NCI-H446 (cell line): ENCODE measurements around the gene REEP3.
A peak's percentile ranks its signal among the peaks of the same experiment; 100 is the strongest.

Experiments
- DNase-seq, 2 experiments: peaks; one replicate each; lab custom pipeline; 2025; lab: John Stamatoyannopoulos, UW

The REEP3 gene

DNA sequence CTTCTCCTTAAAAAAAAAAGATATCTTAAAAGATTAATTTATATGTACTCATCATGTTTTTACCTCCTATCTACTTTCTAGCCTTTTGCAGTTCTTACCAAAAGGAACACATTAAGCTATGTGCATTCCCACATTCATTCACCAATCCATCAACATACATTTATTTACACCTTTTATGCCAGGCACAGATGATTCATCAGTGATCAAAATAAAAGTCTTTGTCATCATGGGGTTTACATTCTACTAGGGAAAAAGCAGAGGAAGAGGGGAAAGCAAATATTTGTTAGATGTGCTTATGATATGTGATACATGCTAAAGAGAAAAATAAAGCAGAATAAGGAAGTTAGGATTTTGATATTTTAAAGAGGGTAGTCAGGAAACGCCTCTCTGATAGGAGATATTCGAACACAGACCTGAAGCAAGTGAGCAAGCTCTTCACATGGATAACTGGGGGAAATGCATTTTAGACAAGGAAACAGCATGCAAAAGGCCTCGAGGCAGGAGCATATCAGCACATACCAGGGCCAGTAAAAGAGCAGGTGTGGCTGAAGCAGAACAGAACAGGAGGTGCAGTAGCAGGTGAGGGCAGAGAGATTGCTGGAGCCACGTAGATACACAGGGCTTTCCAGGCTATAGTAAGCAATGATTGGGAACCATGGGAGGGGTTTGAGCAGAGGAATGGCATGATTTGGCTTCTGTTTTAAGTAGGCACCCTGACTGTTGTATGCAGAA is 67.4 kb downstream of the REEP3 start:
- DNase-seq, result no peak

DNA sequence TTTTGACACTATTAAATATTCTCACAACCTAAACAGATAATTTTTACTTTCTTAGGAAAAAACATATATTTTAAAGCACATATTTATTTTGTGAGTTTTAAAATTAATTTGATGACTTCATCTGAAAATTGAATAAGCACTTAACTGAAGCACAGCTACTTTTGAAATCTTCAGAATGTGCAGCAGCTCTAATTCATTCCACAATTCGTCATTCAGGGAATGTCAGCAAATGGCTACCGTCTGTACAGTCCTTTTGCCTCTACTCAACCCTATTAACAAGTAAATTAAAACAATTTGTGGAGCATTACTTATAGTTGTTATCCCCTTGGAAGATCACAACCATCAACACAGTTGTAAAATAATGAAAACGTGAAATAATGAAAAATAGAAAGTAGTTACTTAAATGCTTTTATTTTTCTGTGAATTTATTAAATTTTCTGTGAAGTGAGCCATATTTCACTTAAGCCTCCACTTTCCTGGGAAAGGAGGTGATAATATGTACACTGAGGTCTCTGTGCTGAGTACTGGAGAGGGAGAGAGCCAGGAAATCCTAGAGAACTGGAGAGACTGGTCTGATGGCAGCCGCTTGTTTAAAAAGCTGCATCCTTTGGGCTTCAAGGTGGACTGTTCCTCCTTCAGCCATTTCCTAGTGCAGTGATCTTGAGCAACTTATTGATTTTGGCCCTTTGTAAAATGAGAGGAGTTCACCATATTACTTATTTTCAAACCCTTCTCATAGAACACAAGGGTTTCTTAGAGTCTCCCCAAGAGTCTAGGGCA is 70.6 kb downstream of the REEP3 start:
- no peak for DNase-seq

DNA sequence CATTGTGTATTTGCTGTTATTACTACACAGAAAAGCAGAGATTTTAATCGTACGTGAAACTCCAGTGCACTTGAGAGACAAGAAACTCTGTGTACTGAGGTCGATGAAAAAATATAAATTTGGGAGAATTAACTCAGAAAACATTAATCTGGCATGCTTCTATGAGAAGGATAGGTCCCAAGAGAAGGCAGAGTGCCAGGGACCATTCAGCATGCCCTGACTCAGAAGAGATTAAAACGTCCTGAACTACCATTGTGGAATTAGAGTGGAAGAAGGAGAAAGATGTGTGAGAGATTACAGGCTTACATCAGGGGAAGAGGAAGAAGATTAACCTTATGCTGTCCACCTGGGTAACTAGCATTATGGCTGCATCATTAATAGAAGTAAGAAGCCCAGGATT is 72.4 kb downstream of the REEP3 start:
- DNase-seq, result peak in 1 of 2 experiments; percentile 32

DNA sequence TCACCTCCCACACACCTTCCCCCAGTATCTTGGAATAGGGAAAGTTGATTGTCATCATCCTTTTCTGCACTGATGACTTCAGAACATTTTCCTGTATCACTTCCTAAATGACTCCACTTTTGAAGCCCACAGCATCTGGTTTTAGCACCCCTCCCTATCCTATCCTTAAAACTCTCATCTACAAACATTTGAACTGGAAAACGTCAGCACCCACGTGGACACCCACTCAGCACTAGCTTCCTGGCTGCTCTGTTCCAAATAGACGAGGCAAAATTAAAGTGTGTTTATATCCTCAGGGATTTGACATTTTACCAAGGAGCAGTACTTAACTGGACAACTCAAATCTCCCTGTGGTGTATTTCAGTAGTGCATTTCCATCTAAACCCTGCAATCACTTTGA is 73.9 kb downstream of the REEP3 start:
- no peak for DNase-seq

DNA sequence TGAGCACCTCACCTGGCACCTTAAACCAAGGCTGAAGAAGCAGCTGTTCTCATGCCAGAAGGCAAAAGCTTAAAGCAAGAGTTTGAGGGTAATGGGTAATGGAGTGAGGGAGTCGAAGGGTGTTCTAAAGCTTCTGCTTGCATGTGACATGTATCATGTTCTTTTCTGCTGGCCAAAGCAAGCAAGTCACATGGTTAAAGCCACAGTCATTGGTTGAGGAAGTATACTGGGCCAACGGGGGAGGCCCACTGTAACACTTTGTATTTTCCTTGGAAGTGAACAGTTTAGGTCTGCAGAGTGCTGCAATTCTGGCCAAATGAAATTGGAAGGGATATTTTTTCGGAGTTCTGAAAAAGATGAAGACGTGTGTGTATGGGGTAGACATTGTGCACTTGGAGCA is 75.7 kb downstream of the REEP3 start:
- no peak for DNase-seq

DNA sequence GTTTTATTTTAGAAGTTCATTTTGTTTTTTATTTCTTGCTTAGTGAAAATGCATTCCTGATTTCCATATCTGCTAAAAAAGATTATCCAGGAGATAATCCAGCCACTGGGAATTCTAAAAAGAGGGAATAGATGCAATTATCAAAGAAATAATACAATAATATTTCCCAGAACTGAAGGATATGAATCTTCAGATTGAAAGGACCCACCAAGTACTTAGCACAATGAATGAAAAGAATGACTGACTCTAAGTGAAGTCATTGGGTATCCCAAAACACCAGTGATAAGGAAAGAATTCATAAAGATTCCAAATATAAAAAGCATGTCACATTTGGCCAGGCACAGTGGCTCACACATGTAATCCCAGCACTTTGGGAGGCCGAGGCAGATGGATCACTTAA is 79.3 kb downstream of the REEP3 start:
- no peak for DNase-seq

DNA sequence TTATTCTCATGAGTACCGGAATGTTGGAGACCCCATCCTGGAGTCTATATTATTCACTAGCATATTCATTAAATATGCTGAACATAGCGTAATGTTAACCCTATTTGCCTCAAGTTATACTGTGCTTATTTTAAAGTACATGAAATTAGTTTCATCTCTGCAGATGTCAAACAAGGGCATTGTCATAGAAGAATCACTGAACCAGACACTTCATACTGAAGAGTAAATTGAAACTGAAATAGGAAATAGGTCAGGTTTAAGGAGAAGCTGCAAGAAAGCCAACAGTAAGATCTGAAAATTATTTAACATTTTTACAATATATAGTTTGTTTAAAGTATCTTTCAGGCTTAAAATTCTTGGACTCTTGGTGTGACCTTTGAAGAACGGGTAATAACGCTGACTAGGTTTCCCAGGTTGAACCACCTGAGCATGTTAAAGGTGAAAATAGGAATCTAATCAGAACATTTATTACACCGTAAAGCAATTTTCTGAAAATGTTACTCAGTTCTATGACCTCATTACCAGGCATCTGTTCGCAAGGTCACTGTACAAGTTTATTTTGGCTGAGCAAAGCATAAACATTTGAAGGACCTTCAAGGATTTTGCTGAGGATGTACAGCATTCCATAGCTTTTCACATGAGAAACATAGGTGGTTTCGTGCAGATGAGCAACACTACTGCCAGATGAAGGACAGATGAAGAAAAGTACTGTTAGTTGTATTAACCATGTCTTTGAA is 82.7 kb downstream of the REEP3 start:
- no peak for DNase-seq

DNA sequence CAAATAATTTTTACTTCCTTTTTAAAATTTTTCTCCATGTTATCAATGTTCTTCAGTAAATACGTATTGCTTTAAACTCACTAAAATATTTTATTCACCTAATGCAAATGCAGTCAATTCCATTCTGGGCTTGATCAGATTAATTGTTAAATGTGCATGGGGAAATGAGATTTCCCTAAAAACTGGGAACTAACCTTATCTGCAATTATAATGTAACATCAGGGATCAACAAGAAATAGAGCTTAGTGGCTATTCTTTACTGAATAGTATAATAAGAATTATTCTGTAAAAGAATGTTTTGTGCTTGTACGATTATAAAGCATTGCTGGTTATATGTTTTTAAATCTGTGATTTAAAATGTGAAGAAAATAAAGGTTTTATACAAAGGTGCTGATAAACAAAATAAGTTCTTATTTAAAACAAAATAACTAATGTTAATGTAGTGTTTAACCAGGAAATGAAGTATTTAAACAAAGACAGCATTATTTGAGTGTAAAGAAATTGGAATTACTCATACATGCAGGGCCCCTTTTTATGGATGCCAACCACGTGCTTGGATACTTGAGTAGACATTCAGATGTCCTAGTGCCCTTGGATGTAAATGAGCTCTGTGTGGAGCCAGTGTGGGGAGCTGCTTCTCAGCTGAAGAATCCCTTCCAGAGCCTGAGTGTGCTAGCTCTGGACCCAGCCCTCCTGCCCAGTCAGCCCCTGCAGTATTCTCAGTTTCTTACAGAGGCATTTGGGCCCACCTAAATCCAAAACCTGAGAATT is 84.2 kb downstream of the REEP3 start:
- DNase-seq, result no peak

DNA sequence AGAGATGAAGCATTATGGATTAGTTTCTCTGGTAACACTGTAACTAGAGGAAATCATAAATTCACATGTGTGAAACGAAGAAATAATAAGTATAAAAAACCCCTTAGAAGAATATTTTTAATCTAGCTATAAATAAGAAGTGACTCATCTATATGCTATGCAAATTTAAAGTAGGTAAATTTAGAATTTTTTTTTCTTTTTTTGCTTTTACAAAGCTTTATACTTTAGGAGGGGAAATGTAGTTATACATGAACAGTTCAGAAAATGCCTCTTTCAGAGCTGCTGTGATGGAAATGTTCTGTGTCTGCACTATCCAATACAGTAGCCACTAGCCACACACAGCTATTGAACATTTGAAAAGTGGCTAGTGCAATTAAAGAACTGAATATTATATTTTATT is 87.3 kb downstream of the REEP3 start:
- no peak for DNase-seq

DNA sequence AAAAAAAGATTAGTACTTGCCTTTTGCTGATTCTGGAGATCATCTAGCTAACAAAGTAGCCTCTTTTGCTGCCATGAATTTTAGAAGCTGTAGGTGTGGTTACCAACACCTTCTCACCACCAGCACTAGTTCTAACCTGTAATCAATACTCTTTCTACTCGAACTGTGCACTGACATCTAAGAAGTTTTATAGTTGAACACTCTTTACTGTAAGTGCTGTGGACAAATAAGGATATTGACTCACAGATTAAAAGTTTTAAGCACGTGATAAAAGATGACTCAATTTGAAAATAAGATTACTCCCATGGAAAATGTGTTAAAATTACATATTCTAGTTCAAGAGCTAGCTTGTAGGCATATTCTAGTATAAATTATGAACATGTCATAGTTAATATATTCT is 89.9 kb downstream of the REEP3 start:
- DNase-seq, result no peak

DNA sequence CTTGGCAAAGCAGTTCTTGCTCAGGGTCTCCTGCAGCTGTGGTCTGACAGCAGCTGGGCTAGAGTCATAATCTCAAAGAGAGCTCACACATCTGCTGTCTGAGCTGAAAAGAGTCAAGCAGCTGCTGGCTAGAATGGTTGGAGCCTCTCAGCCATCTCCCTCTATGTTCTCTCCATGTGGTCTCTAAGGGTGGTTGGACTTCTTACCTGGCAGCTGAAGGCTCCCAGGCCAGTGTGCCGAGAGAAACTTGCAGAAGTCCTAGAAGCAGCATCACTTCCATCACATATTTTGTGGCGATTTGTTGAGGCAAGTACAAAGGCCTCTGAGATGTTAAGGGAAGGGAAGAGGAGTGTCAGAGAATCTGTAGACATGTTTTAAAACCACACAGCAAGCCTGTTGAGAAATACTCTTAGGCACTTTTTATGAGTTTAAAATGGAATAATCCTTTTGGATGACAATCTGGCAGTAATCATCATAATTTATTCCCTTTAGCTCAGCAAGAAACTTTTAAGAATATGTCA is 93.2 kb downstream of the REEP3 start:
- DNase-seq, result no peak

DNA sequence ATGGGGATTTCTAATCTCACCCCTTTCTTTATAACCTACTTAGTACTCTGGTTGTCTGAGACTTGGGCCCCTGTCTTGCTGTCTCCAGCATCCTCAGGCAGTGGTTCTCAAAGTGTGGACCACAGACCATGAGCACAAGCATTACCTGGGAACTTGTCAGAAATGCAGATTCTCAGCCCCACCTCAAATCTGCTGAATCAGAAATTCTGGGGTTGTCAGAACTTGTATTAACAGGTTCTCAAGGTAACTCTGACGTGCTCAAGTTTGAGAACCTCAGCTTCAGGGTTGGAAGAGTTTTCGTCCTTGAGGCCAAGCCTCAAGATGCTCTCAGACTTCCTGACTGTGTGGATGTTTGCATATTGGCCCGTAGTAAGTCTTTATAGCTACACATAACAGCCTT is 97.4 kb downstream of the REEP3 start:
- DNase-seq, result no peak

DNA sequence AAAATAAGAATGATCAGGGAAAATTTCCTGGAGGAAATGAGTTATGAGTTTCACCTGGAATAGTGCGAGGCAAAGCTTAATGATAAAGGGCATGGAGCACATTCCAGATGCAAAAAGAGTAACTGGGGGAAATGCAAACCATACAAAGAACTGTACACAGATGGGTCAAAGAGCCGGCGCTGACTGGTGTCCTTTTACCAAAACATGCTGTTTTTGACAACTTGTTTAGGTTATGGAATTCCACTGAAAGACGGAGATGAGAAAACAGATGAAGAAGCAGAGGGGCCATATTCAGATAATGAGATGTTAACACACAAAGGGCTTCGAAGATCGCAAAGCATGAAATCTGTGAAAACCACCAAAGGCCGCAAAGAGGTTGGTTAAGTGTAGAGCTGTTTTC is 98.2 kb downstream of the REEP3 start:
- no peak for DNase-seq

DNA sequence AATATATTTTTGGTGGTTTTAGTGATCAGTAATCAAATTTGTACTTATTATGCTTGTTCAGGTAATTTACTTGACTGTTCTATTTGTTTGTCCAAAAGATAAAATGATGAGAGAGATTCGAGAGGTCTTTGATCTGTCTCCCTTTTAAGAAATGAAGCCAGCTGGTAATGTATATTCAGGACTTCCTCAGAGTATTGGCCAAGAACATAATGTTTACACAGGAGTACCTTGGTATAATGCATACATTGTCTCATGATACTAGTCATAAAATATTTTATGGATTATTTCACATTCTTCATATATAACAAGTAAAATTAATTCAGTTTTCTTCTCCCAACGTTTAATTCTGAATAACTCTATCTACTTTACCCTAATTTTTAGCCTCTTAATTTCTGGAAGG is 100.9 kb downstream of the REEP3 start:
- no peak for DNase-seq

DNA sequence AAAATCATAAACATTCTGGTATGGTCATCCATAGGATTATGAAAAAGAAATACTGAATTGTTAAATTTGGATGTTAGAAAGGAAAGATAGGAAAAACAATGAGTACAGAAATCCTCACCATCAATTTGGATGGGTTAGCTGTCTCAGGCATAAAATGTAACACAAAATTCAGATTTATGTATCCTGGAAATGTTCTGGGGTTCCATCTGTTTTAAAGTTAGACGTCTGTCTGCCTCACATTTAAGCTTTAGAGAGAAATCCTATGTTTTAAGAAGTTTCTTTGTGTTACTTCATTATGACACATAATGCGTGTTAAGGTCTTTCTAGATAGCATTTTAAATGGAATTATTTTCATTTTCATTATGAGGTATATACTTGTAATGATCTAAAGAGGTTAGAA is 103.5 kb downstream of the REEP3 start:
- no peak for DNase-seq

DNA sequence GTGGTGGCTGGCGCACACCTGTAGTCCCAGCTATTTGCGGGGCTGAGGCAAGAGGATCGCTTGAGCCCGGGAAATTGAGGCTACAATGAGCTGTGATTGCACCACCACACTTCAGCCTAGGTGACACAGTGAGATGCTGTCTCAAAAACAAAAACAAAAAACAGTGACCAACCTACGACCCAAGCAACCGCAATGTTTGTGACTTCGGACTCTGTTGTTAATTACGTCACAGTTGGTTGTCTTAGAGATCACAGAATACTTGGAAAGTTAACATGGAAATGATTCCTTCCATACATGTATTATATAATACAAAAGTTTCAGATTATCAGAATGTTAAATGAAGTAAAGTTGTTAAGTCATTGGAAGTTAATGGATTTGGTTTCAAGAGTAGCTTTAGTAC is 106.2 kb downstream of the REEP3 start:
- DNase-seq, result no peak

DNA sequence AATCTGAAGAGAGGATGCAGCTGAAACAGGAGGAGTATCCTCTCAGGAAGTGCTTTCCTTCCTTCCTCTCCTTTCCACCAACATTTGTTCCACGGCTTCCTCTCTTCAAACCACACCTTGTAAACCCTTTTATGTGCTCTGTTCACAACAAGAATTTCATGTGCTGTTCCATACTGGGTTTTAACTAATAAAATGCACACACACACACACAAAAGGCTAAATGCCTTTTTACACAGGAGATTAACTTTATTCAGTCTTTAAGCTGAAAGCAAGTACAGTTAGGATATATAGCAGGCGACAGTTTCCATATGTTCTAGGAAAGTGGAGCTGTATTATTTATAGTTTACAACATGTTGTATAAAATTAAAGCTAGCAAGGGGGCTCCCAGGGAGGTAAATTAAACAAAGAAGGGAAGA is 106.7 kb downstream of the REEP3 start:
- no peak for DNase-seq

DNA sequence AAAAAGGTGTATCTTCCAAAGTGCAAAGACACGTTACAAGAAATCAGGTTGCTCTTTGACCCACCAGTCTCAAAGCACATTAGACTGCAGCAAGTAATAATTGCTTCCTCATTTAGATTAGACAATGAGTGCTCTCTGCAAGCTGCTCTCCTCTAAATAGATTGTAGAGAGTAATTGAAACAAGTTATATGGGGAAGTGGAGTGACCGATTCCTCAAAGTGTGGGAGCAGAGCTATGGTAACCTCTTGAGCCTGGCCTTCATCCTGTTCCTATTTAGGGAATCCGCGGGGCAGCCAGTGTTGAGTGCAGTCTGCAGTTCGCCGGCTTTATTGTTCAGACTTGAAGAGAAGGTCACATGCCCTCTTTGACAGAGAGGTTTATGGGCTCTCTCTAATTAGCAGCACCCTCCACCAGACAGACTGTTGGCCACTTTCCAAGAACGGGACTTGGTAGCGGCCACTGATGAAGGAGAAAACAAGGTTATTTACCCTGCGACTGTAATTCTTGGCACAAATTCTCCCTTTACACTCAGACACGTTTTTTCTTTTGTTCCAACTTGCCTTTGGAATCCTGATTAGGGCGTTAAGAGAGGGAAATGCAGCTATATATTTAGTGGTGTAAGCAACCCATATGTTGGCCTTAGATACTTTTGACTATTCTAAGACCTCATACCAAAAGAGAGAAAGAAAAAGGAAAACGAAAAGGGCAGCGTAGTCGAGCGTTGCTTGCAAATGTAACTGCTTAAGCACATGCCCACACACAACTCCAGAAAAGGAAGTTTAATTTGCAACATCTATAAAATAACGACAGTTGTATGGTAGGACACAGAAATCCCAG is 107.5 kb downstream of the REEP3 start:
- peak; percentile 88 to 93 for DNase-seq

DNA sequence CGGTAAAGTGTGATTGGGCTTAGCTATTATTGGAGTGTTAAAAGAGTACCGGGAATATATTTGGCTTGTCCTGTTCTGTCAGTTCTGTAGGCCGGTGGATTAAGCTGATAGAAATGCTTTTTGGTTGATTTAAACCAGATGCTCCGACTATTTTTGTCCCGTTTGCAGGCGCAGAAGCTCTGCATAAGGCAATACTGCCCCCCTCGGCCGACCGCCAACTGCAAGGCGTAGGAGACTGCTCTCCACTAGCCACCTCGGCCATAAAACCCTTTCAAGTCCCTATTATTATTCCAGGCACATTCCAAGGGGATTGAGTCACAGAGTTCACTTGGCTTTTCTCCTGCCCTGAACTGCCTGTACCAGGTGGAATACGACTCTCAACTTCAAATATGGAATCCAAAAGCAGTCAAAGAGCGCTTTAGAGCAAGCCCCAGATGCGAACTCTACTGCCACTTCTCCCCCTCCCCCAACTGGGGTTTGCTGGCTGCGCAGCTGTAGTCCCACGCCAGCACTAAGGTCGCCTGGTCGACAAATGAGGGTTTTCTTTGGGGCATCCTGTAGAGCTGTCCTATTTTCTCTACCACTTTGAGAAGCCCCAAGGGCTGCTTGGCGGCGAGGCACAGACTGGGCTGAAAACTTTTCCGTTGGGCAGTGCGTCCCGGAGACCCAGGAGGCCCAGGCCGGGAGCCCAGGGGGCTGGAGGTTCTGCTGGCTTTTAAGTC is 108.3 kb downstream of the REEP3 start:
- DNase-seq, result peak; percentile 85 to 95
